Measurements from ENCODE around the gene PLEKHB1.

Gene PLEKHB1, protein sequence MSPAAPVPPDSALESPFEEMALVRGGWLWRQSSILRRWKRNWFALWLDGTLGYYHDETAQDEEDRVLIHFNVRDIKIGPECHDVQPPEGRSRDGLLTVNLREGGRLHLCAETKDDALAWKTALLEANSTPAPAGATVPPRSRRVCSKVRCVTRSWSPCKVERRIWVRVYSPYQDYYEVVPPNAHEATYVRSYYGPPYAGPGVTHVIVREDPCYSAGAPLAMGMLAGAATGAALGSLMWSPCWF

DNA sequence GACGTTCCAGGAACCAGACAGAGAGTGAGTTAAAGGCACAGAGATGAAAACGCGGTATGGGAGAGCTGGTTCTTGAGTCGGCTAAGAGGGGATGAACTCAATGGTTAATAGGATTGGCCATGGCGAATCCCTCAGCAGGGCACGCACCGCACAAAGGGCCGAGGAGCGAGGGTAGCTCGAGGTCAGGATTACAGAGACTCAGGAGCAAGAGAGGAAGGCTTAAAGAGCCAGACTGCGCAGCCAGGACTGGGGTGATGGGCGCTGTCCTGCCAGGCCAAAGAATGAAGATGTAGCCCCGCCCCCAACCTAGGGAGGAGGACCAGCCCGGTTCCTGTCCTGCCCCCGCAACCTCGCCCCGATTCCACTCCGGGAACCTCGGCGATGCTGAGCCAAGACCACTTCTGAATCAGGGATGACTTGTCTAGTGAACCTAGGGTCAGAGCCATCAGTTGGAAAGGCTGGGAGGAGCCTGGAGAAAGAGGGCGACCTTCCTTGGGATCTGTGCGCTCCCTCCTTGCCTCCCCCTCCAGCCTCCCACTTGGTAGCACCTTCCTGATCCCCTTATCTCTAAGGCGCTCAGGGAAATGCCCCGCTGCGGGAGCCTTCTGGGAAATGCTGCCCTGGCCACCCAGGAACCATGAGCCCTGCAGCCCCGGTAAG lies at the start of gene PLEKHB1:
Gene PLEKHB1 (plus strand): TSS at position 610 of the 660 bp plus-strand sequence. CDS start 28 bp downstream, at position 638.
- DNase-seq = no peak

DNA sequence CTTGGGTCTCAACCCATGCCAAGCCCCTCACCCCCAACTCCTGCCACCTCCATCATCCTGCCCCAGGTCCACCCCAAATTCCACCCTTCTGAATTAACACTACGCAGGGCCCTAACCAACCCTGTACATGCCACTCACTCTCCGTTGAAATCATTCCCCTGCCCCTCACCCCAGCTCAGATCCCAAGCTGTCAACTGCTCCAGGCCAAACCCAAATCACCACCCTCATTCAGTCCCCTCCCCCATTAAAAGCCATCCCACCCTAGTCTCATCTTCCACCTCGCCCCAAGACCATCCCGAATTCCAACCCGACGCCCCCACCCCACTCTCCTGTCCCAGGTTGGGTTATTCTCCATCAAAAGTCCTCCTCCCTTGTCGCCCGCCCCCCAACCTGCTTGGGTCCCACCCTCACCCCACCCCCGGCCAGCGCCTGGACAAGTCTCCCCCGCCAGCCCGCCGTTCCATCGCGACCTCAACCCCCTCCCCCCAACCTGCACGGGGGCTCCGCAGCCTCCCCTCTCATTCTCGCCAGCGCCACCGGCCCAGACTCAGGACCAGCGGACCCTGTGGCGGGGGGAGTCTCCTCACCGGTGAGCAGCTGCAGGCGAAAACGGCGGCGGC lies 48.9 kb upstream of the PLEKHB1 start:
- no peak for DNase-seq

DNA sequence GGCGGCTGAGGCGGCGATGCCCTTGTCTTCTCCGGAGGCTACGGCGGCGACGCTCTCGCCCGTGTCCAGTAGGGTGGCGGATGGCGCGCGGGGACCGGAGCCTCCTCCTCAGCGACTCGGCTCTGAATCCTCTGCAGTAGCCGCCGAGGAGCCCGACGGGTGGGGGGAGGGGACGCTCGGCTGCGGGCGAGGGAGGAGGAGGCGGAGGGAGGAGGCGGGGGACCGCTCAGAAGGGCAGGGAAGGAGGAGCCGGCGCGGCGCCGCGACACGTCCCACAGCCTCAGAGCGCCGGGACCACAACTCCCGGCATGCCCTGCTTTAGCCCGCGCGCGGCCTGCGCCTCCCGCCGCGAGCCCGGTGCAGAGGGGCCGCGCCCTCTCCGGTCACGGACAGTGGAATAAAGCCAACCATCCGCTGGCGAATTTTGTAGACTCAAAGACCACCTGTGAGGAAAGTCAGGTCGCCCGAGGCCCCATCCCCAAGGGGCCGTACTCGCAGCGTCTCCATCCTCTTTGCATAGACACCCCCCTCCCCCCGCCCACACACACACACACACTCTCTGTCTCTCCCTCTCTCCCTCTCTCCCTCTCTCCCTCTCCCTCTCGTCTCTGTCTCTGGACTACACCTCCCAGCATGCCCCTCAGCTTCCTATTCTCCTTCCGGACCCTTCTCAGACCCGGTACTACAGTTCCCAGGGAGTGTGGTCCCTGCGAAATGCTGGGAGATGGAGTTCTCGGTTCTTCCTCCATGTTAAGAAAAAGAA lies 48.2 kb upstream of the PLEKHB1 start, which contains the start of gene FAM168A:
Gene FAM168A (minus strand): TSS at position 157 of the 763 bp plus-strand sequence. CDS start 129,638 bp downstream, outside the sequence.
- DNase-seq = peak; percentile 95

DNA sequence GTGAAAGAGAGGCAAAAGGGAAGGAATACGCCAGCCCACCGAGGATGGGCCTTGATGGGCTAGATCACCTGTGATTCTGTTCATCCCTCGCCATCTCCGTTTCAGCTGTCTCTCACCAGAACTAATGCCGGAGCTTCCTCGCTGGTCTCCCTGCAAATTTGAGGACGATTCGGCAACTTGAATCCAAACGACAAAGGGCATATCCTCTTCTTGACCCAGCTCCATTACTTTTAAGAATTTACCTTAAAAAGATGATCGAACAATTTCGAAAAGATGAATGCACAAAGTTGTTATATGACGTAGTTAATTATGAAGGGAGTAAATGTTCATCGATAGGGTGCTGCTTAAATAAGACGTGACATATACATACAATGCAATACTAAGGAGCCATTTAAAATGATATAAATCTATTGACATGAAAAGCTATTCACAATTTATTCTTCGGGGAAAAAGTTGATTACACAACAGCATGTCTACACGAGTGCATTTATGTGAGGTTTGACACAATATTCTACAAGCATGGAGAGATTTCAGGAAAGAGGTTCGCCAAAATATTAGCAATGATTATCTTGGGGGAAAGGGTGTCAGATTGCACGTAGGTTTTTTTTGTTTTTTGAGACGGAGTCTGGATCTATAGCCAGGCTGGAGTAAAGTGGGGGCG lies 47.5 kb upstream of the PLEKHB1 start:
- no peak for DNase-seq

DNA sequence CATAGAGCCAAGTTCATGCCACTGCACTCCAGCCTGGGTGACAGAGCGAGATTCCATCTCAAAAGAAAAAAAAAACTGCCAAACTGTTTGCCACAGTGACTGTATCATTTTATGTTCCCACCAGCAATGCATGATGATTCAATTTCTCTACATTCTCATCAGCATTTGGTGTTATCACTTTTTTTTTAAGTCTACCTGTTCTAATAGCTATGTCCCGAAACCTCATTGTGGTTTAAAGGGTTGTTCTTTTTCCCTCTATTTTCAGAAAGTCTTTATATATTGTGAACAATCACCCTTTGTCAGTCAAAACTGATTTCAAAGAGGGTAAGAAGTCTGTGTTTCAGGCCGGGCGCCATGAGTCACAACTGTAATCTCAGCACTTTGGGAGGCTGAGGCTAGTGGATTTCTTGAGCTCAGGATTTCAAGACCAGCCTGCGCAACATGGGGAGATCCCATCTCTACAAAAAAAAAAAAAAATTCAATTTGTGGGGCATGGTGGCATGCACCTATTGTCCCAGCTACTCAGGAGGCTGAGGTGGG lies 33.7 kb upstream of the PLEKHB1 start:
- no peak for DNase-seq

DNA sequence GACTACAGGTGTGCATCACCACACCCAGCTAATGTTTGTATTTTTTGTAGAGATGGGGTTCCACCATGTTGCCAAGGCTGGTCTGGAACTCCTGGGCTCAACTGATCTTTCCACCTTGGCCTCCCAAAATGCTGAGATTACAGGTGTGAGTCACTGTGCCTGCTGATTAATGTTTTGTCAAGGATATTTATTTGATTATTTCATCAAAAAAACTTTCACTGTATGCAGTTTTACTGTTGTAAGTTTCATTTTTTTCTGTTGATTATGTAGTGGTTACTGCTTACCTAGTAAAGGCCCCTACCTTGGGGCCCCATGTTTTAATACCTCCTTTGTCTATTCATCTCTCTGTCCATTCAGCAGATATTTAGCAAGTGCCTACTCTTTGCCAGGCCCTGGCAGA lies 31.8 kb upstream of the PLEKHB1 start:
- no peak for DNase-seq

DNA sequence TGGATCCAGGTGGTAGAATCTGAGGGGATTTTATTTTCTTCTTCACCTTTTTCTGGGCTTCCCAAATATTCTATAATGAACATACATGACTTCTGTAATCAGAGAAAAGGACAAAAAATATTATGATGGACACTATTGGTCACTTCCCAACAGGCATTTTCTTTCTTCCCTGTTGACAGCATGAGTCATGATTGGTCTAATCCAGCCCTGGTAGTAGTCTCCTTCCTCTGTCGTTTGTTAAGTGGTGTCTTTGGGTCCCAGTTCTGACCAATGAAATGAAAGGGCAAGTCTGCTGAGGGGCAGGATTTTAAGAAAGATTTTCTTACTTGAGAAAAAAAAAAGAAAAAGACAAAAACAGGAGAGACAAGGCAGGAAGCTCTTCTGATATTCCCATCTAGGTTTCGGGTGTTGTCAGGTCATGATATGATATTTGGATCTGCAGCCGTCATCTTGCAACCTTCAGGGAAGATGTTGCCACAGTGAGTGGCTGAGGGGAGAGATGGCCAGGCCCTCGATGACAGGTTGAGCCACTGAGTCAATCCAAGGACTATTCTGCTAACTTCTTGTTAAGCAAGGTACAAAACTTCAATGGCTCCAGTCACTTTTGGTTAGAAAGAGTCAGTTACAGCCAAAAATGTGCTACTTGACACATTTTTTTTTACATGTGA lies 23.3 kb upstream of the PLEKHB1 start:
- no peak for DNase-seq

DNA sequence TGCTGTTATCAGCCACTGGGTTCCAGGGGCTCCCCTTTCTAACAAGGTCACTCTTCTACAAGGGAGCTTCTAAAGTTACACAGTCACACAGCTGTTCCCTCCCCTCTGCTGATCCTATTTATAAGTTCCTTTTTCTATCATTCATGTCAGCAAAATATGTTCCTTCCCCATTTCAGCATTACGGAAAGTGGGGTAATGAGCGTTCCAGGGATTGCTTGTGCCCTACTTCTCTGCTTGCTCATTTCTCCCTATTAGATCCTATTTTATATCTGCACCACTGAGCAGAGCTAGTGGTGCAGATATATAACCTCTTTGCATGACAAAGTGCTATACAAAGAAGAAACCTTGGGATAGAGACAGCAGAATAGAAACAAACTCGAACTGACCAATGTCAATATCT lies 22.7 kb upstream of the PLEKHB1 start:
- DNase-seq = no peak

DNA sequence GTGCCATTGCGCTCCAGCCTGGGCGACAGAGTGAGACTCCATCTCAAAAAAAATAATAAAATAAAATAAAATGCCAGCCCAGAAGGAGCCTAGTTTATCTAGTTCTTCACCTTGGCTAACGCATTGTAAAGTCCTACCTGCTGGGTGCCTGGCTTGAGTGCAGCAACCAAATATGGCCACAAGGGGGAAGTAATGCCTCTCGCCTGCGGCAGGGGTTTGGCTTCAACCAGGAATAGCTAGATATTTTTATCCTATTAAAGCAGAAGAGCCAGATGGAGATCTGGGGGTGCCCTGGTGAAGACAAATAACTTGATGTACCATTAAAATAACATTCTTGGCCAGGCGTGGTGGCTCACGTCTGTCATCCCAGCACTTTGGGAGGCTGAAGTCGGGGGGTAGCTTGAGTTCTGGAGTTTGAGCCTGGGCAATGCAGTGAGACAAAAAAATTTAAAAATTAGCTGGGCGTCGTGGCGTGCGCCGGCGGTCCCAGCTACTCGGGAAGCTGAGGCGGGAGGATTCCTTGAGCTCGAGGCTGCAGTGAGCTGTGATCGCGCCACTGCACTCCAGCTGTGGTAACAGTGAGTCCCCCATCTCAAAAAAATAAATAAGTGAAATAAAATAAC lies 20.6 kb upstream of the PLEKHB1 start:
- peak; percentile 68 for DNase-seq

DNA sequence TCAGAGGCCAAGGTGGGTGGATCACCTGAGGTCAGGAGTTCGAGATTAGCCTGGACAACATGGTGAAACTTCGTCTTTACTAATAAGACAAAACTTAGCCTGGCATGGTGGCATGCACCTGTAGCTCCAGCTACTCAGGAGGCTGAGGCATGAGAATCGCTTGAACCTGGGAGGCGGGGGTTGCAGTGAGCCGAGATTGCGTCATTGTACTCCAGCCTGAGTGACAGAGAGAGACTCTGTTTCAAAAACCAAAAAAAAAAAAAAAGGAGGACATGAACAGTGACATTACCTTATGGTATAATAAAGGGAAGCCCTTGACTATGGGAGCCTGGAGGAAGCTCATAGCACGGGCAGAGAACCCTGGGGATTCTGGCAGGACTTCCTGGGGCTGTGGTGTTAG lies 16.5 kb upstream of the PLEKHB1 start:
- DNase-seq = no peak

DNA sequence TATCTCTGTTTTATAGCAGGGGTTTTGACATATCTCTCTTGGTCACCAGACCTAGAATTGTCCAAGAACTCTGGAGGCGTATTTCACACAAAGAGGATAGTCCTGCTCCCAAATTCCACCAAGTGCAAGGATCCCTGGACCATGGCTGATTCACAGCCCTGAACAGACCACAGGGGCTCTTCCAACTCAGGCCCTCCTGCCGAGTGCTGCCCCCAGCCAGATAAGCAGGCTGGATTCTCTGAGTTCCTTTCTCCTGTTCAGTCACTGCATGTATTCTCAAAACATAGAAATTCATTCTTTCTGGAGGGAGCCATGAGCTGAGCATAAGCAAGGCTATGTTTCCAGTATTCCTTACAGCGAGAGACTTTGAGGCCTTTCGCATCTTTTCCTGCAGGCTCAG lies 13.4 kb upstream of the PLEKHB1 start:
- no peak for DNase-seq

DNA sequence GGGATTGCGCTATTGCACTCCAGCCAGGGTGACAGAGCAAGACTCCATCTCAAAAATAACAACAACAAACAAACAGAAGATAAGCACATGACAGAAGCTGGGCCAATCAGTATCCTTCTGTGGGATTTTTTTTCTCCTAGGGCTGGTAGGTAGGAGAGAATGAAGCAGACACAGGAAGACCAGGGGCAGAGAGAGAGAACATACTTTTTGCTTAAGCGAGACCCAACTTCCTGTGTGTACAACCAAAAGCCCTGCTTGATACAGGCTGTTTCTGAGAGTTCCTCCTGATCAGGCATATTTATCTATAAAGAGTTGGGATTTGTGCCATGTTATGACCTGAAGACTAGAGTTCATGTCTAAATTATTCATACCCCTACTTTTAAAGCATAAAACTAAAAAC lies 12.4 kb upstream of the PLEKHB1 start:
- DNase-seq = no peak

DNA sequence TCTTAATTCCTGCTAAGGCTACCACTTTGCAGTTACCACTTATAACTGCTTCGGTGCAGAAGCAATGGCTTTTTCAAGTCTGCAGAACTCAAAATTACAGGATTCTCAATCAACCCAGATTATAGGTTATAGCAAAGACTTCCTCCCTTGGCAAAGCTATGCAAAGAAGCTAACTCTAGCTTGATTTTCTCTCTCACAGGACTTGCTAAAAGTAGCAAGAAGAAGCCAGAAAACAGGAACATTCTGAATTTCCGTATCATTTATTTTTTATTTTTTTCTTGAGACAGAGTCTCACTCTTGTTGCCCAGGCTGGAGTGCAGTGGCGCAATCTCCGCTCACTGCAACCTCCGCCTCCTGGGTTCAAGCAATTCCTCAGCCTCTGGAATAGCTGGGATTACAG lies 10.7 kb upstream of the PLEKHB1 start:
- DNase-seq = no peak

DNA sequence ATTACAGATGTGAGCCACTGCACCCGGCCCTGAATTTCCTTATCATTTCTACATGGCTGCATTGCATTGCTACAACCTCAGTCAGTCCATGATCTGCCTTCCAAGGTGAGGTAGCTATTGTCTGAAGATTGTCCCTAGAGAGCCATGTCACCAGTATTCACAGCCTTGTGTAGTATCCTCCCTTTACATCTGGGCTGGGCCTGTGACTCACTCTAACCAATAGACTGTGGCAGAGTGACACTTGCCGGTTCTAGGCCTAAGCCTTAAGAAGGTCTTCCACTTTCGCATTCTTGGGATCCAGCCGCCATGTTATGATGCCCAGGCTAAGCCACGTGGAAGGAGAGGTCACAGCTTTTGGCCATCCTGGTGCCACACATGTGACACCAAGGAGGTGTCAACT lies 10.1 kb upstream of the PLEKHB1 start:
- DNase-seq = no peak

DNA sequence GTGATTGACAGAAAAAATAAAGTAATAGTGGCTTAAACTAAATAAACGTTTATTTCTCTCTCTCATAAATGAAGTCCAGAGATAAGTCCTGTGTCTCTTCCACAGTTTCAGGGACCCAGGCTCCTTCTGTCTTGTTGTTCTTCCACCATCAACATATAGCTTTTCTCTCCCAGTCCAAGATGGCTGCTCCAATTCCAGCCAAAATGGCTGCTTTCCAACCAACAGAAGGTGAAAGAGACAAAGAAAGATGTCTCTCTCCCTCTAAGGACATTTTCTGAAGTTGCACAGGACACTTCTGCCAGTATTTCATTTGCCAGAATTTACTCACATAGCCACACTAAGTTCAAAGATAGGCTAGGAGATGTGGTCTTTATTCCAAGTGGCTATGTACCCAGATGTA lies 9.4 kb upstream of the PLEKHB1 start:
- DNase-seq = no peak

DNA sequence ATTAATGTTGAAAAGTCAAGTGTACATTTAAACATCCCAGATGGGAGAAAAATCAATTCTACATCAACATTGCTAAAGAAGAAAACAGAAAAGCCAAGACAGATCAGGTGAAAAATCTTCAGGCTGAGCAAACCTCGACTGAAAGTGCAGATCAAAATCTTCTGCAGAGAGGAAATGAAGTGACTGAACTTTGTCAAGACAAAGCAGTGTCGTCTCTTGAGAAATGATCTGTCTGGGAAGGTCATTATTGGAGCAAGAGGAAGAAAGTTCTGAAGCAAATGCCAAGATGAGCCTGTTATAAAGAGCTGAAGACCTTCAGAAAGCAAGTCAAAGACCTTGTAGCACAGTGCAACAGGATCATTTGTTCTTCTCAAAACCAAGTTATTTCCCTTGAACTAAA lies 5.8 kb upstream of the PLEKHB1 start:
- DNase-seq = no peak

DNA sequence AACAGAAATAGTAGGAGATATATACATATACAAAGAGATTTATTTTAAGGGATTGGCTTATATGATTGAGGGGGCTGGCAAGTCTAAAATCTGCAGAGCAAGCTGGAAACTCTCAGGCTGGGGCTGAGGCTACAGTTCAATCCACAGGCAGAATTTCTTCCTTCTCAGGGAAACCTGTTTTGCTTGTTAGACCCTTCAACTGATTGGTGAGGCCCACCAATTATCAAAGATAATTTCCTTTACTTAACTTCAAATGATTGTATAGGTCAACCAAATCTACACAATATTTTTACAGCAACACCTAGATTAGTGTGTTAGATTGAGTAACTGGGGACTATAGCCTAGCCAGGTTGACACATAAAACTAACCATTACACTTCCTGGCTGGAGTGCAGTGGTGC lies 4.7 kb upstream of the PLEKHB1 start:
- no peak for DNase-seq

DNA sequence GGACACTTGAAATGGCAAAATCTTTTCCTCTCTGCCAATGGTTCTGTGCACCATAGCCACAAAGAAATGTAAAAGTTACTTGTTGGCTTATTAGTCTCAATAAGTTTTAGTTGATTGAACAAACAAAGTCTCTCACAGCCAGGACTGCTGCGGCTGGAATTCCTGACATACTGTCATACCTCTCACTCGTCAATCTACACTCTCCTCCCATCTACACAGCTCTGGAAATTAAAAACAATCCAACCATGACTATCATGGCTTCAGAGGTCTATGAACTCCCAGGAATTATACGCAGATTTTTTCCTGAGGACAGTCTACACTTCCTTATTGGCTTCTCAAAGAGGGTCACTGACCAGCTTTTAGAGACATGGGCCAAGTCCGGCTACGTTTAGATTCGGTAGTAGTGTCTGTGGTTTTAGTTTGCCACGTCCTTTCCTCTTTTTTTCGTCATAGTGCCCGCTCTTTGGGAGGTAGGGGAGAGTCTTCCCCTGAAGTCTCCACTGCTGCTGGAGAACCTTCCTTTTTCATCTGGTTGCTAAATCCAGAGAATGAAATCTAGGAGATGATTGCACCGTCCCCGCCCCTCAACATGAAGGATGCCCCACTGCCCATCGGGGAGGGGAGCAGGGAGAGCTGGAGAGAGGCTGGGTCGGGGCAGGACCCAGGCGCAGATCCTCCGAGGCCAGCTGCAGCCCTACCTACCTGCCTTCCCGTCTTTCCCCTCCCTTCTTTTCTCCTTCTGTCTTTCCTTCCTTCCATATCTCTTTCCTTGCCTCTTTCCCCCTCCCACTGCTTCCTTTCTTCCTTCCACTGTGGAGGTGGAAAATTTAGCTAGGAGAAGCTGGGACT lies 1.0 kb upstream of the PLEKHB1 start:
- no peak for DNase-seq

DNA sequence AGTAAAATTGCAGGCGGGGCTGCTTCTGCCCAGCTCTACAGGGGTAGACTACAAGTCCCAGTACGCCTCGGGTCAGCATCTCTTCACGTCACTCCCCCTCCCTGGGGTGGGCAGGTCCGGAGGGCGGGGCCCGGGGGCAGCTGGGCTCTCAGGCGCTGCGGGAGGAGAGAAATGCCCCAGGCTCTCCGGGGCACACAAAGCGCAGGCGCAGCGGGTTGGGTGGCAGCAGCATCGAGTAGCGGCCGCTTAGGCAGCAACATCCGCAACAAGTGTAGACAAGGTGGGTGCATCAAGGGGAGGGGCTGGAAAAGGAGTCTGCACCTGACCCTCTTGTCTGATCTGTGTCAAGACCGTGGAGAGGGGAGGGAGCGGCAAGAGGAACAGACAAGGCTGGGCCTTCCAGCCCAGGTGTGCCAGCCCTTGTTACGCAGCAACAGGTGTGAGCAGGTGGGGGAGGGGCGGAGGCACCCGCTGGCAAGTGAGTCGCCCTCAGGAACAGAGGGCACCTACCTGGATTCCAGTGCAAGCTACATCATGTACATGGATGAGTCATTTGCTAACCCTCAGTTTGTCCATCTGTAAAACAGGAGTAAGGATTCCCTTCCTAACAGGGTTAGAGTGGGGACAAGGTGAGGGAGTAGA lies 1.2 kb downstream of the PLEKHB1 start:
- DNase-seq = peak; percentile 95

DNA sequence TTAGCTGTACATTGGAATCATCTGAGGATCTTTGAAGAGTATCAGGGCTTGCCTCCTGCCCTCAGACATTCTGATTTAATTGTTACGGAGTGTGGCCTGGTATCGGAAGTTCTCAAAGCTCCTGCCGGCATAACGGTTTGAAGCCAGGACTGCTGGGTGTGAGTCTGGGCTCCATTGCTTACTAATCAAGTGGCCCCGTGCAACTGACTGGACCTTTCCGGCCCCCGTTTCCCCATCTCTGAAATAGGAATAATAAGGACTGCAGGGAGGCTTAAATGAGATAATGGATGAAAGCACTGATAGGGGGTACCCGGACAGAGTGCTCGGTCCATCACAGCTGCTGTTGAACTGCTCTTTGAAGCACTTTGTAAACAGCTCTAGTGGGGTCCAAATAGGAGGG lies 1.7 kb downstream of the PLEKHB1 start:
- DNase-seq = no peak
